HepG2 (cell line): ENCODE measurements around the gene LGALS8. TPM values are rescaled to one million over a fixed set of nuclear protein-coding genes. Genes with fewer than 3 reads are reported as not detected.

Experiments
- ATAC-seq: fragments of 200-7000 bp; cut with Tn5 transposase; 3 replicates; pipeline ENCODE4 v1.9.1; 2020; ENCODE audit warnings: mild to moderate bottlenecking, moderate library complexity
- Bru-seq: library from RNA; stranded (reverse); fragments of 400-500 nt; gene quantifications from one replicate; lab custom pipeline; 2021; lab: Mats Ljungman, UMichigan
- BruChase-seq, 2 experiments: library from RNA; stranded (reverse); fragments of 400-500 nt; gene quantifications; one replicate each; lab custom pipeline; 2021; lab: Mats Ljungman, UMichigan
- BruUV-seq: library from RNA; stranded (reverse); fragments of 400-500 nt; replicated peaks from 2 replicates; lab custom pipeline; 2021; lab: Mats Ljungman, UMichigan
- CTCF ChIA-PET: fragments of 300-600 bp; formaldehyde crosslinking; extraction: SDS; loops from one replicate; lab custom pipeline; 2021; ENCODE audit warnings: low total read pairs, inconsistent platforms, low intra/inter-chr PET ratio; lab: Yijun Ruan, JAX
- POLR2A ChIA-PET: fragments of 350-600 bp; sonication (Branson Sonifier 250); formaldehyde crosslinking; loops from one replicate; lab custom pipeline; 2020; ENCODE audit warnings: antibody characterized with exemption, inconsistent platforms; lab: Yijun Ruan, JAX
- DNase-seq: peaks from one replicate; pipeline ENCODE4 v3.0.0-alpha.2; 2015; ENCODE audit warnings: low spot score
- FAIRE-seq: peaks from 3 replicates; lab custom pipeline; 2011; peaks lifted over from hg19 to GRCh38; lab: Jason Lieb, UNC
- H2AFZ ChIP-seq: one replicate; pipeline ENCODE4 v1.6.1; 2011; ENCODE audit warnings: low read length, inconsistent platforms
- H3K27ac ChIP-seq: fragments of 300-600 bp; 3 replicates; pipeline ENCODE4 v1.8.0; 2011; ENCODE audit warnings: mixed run types, mild to moderate bottlenecking, mixed read lengths, low read length, inconsistent platforms; ENCODE audit not compliant: insufficient read depth; ENCODE audit errors: extremely low read length
- H3K27me3 ChIP-seq, 2 experiments: fragments of 200-600 bp in 1 of 2; 2 replicates in 1 of 2; 3 replicates in 1 of 2; pipeline versions ENCODE4 v1.6.0 to v1.8.0; 2011; ENCODE audit warnings: low read length in 2 of 2, mild to moderate bottlenecking in 2 of 2, moderate library complexity in 2 of 2, inconsistent platforms in 1 of 2; ENCODE audit not compliant: insufficient read depth in 2 of 2, control insufficient read depth in 1 of 2
- H3K36me3 ChIP-seq, 2 experiments: fragments of 200-600 bp in 1 of 2; replicated peaks in 1 of 2; 2 replicates in 1 of 2; 3 replicates in 1 of 2; pipeline versions ENCODE4 v1.5.1 to v1.8.0; 2011; ENCODE audit warnings: low read length in 2 of 2, inconsistent platforms in 1 of 2; ENCODE audit not compliant: insufficient read depth in 2 of 2, control insufficient read depth in 1 of 2
- H3K4me1 ChIP-seq: 2 replicates; pipeline ENCODE4 v1.5.1; 2012; ENCODE audit warnings: low read length, inconsistent platforms; ENCODE audit not compliant: insufficient read depth
- H3K4me2 ChIP-seq: 2 replicates; pipeline ENCODE4 v1.6.0; 2011; ENCODE audit warnings: low read depth, low read length, inconsistent platforms
- H3K4me3 ChIP-seq, 3 experiments: fragments of 200-600 bp in 1 of 3; sonication (generic), shearing (Covaris generic) in 1 of 3; replicated peaks in 1 of 3; 2 replicates each; pipeline ENCODE4 v1.5.1; 2011 to 2016; ENCODE audit warnings: low read length in 3 of 3, inconsistent platforms in 2 of 3, low read depth in 2 of 3, mild to moderate bottlenecking in 2 of 3, control low read depth in 1 of 3, mixed read lengths in 1 of 3; ENCODE audit not compliant: insufficient read depth in 1 of 3
- H3K79me2 ChIP-seq: one replicate; pipeline ENCODE4 v1.6.1; 2011; ENCODE audit warnings: low read length, inconsistent platforms; ENCODE audit not compliant: insufficient read depth
- H3K9ac ChIP-seq: 2 replicates; pipeline ENCODE4 v1.6.0; 2011; ENCODE audit warnings: mild to moderate bottlenecking, low read depth, low read length, inconsistent platforms; ENCODE audit not compliant: insufficient read depth
- H3K9me3 ChIP-seq: 2 replicates; pipeline ENCODE4 v1.5.1; 2012; ENCODE audit warnings: mild to moderate bottlenecking, low read length
- H4K20me1 ChIP-seq: 2 replicates; pipeline ENCODE4 v1.6.0; 2011; ENCODE audit warnings: inconsistent platforms, mild to moderate bottlenecking, low read length, moderate library complexity; ENCODE audit not compliant: insufficient read depth
- FLYWCH1 ChIP-seq: sonication (generic); formaldehyde crosslinking; IDR thresholded peaks from 2 replicates; pipeline ENCODE4 v1.8.1; 2023; ENCODE audit warnings: mild to moderate bottlenecking, missing genetic modification reagents
- HCFC1 ChIP-seq: fragments of 150-350 bp; IDR thresholded peaks from 2 replicates; pipeline ENCODE4 v1.6.1; 2014; ENCODE audit warnings: low read depth, low read length
- HIVEP1 ChIP-seq: sonication (generic); formaldehyde crosslinking; IDR thresholded peaks from 2 replicates; pipeline ENCODE4 v1.4.0; 2020; ENCODE audit warnings: mild to moderate bottlenecking, missing genetic modification reagents
- HOXA3 ChIP-seq: sonication (generic); formaldehyde crosslinking; IDR thresholded peaks from 2 replicates; pipeline ENCODE4 v1.5.0; 2020; ENCODE audit warnings: missing genetic modification reagents
- MLLT10 ChIP-seq: sonication (generic); formaldehyde crosslinking; IDR thresholded peaks from 2 replicates; pipeline ENCODE4 v1.4.0; 2020; ENCODE audit warnings: missing genetic modification reagents
- POLR2AphosphoS5 ChIP-seq: IDR thresholded peaks from 2 replicates; pipeline ENCODE4 v1.6.1; 2012; ENCODE audit warnings: low read depth, low read length
- RELA ChIP-seq: sonication (generic); formaldehyde crosslinking; IDR thresholded peaks from 2 replicates; pipeline ENCODE4 v1.4.0; 2020; ENCODE audit warnings: missing genetic modification reagents
- YEATS4 ChIP-seq: sonication (generic); formaldehyde crosslinking; IDR thresholded peaks from 2 replicates; pipeline ENCODE4 v1.4.0; 2020; ENCODE audit warnings: missing genetic modification reagents, borderline replicate concordance
- ZNF30 ChIP-seq: sonication (generic); formaldehyde crosslinking; IDR thresholded peaks from 2 replicates; pipeline ENCODE4 v1.5.0; 2020; ENCODE audit warnings: mild to moderate bottlenecking, missing genetic modification reagents
- ZNF460 ChIP-seq: sonication (generic); formaldehyde crosslinking; IDR thresholded peaks from 2 replicates; pipeline ENCODE4 v1.5.1; 2020; ENCODE audit warnings: missing genetic modification reagents, mild to moderate bottlenecking, borderline replicate concordance
- ZNF547 ChIP-seq: sonication (generic); formaldehyde crosslinking; IDR thresholded peaks from 2 replicates; pipeline ENCODE4 v1.5.1; 2020; ENCODE audit warnings: mild to moderate bottlenecking, missing genetic modification reagents
- ZNF564 ChIP-seq: sonication (generic); formaldehyde crosslinking; IDR thresholded peaks from 2 replicates; pipeline ENCODE4 v1.8.1; 2023; ENCODE audit warnings: mild to moderate bottlenecking, missing genetic modification reagents
- ZNF772 ChIP-seq: sonication (generic); formaldehyde crosslinking; IDR thresholded peaks from 2 replicates; pipeline ENCODE4 v1.5.0; 2020; ENCODE audit warnings: mild to moderate bottlenecking, missing genetic modification reagents
- WGBS: methylation state at CpG from one replicate; pipeline ENCODE4 v1.1.6; 2017; ENCODE audit warnings: low lambda C conversion rate; 5-methylcytosine and 5-hydroxymethylcytosine counted together
- in situ Hi-C: cut with HindIII; loops from 2 replicates; pipeline ENCODE4 v1.10.0; 2017; ENCODE audit warnings: low pct_unique_long_range_greater_than_20kb; ENCODE audit not compliant: extremely low pct_ligation_motif_present
- intact Hi-C: fragments of 100-400 bp; cut with micrococcal nuclease; formaldehyde crosslinking; loops from one replicate; pipeline ENCODE4 v1.10.0; 2022; ENCODE audit not compliant: unreplicated experiment
- long read RNA-seq, 2 experiments: library from RNA in 1 of 2; library from polyadenylated mRNA in 1 of 2; stranded (forward) in 1 of 2; unstranded in 1 of 2; transcript quantifications; one replicate each; pipeline ENCODE4 v2.0.0, GENCODE V29; 2019 to 2022
- polyA minus RNA-seq, 3 experiments: library from RNA; depleted of rRNA, polyadenylated mRNA; stranded (reverse); fragments of >200 nt; gene quantifications; 2 replicates each; pipeline ENCODE4 v1.2.3, GENCODE V29; 2011; ENCODE audit warnings: low replicate concordance in 1 of 3
- polyA plus RNA-seq, 8 experiments: library from polyadenylated mRNA; depleted of rRNA in 3 of 8; stranded (reverse) in 7 of 8; unstranded in 1 of 8; fragments of >200 nt; fragmentation: Illumina TruSeq in 4 of 8; extraction: Trizol in 4 of 8; gene quantifications; 2 replicates each; pipeline versions ENCODE4 v1.2.1 to v1.2.3, GENCODE V29; 2011 to 2016; ENCODE audit warnings: low read depth in 4 of 8, missing spikeins in 1 of 8, mixed read lengths in 1 of 8; ENCODE audit not compliant: insufficient read depth in 1 of 8
- total RNA-seq, 5 experiments: library from RNA; depleted of rRNA; stranded (reverse); fragments of >200 nt; fragmentation: Illumina TruSeq; extraction: Trizol; gene quantifications; 2 replicates each; pipeline ENCODE4 v1.2.3, GENCODE V29; 2016; ENCODE audit warnings: low read depth in 1 of 5
- TF ChIP-seq, protein P1 (sequence below): sonication (generic); formaldehyde crosslinking; IDR thresholded peaks from 2 replicates; pipeline ENCODE4 v1.8.1; 2023; ENCODE audit warnings: missing genetic modification reagents, inconsistent platforms, borderline replicate concordance
- TF ChIP-seq, protein P2 (sequence below): IDR thresholded peaks from 2 replicates; pipeline ENCODE4 v1.6.1; 2016
- TF ChIP-seq, protein P3 (sequence below): sonication (generic); formaldehyde crosslinking; IDR thresholded peaks from 2 replicates; pipeline ENCODE4 v1.8.1; 2023; ENCODE audit warnings: mild to moderate bottlenecking, moderate library complexity, missing genetic modification reagents

Gene LGALS8
- total RNA-seq (2016; rRNA removed; fragmentation: Illumina TruSeq; extraction: Trizol): 29.3 and 42.1 TPM in 2 replicates
- 8.7 and 9.3 TPM in 2 replicates for total RNA-seq (2016; cell fraction: cytosol; rRNA removed; fragmentation: Illumina TruSeq; extraction: Trizol; ENCODE audit: low read depth)
- 33.2 and 42.9 TPM in 2 replicates for total RNA-seq (2016; cell fraction: insoluble cytoplasmic fraction; rRNA removed; fragmentation: Illumina TruSeq; extraction: Trizol)
- 9.5 and 12.0 TPM in 2 replicates for total RNA-seq (2016; cell fraction: membrane; rRNA removed; fragmentation: Illumina TruSeq; extraction: Trizol)
- total RNA-seq (2016; cell fraction: nucleus; rRNA removed; fragmentation: Illumina TruSeq; extraction: Trizol): 34.9 and 35.8 TPM in 2 replicates
- 139 and 185 TPM in 2 replicates for polyA plus RNA-seq (2011; rRNA removed)
- polyA plus RNA-seq (2011; cell fraction: cytosol; rRNA removed): 73.1 and 90.2 TPM in 2 replicates
- 364 and 373 TPM in 2 replicates for polyA plus RNA-seq (2011; cell fraction: nucleus; rRNA removed)
- 85.0 and 141 TPM in 2 replicates for polyA plus RNA-seq (2012)
- 3.5 and 4.0 TPM in 2 replicates for polyA plus RNA-seq (2016; cell fraction: cytosol; fragmentation: Illumina TruSeq; extraction: Trizol; ENCODE audit: low read depth)
- polyA plus RNA-seq (2016; cell fraction: insoluble cytoplasmic fraction; fragmentation: Illumina TruSeq; extraction: Trizol; ENCODE audit: low read depth): 37.9 and 40.2 TPM in 2 replicates
- polyA plus RNA-seq (2016; cell fraction: membrane; fragmentation: Illumina TruSeq; extraction: Trizol; ENCODE audit: low read depth): 5.3 and 7.0 TPM in 2 replicates
- polyA plus RNA-seq (2016; cell fraction: nucleus; fragmentation: Illumina TruSeq; extraction: Trizol; ENCODE audit: insufficient read depth, low read depth): 40.4 and 41.7 TPM in 2 replicates
- polyA minus RNA-seq (2011; rRNA and poly(A)+ RNA removed; ENCODE audit: low replicate concordance): 0.05 and 121 TPM in 2 replicates
- 79.2 and 81.2 TPM in 2 replicates for polyA minus RNA-seq (2011; cell fraction: cytosol; rRNA and poly(A)+ RNA removed)
- polyA minus RNA-seq (2011; cell fraction: nucleus; rRNA and poly(A)+ RNA removed): 325 and 368 TPM in 2 replicates
- percentile 79 among the genes with signal in this experiment for Bru-seq, nascent RNA
- percentile 86 among the genes with signal in this experiment for BruChase-seq, experiment 1, labeled RNA remaining after a 6-hour chase
- BruChase-seq, experiment 2, labeled RNA remaining after a 2-hour chase: percentile 82 among the genes with signal in this experiment
- long read RNA-seq, experiment 1, full-length matches to known transcripts: 18 of 34 reads
- long read RNA-seq, experiment 1, partial matches to known transcripts: 9 of 34 reads
- long read RNA-seq, experiment 1, other reads (novel, unspliced or antisense): 7 of 34 reads
- long read RNA-seq, experiment 2, full-length matches to known transcripts: 12 of 53 reads
- long read RNA-seq, experiment 2, partial matches to known transcripts: 17 of 53 reads
- long read RNA-seq, experiment 2, other reads (novel, unspliced or antisense): 24 of 53 reads

DNA sequence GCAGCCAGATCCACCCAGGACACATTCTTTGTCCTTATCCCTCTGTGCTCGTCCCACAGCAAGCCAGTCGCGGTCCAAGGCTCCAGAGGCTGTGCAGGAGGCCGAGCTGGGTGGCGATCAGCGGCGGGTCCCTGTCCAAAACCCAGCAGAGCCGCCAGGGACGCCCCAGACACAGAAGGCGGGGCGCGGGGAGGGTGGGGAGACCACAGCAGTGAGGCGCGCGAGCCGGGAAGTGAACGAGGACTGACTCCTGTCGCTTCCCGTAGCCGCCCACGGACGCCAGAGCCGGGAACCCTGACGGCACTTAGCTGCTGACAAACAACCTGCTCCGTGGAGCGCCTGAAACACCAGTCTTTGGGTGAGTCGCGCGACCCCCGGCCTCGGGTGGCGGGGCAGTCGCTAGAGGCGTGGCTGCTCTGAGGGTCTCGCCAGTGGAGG lies at the start of gene LGALS8:
Gene LGALS8, plus strand, starts transcription at position 279 of the 438 bp plus-strand sequence. CDS start 2,089 bp downstream, outside the sequence.
- WGBS: 0% methylated on average over 8 of the region's 35 CpGs
- Histone ChIP-seq H3K9ac (peak within 1 kb of the TSS; percentile 82), H3K9me3 (no peaks in the 10 kb centered on the region), H3K79me2 (peaks cover 40% of the 10 kb centered on the region), H3K27me3 (no peaks in the 10 kb centered on the region; a peak in 1 of 5 replicates), H3K4me1 (peaks cover 70% of the 10 kb centered on the region), H3K4me2 (peak within 1 kb of the TSS; percentile 88), H3K27ac (peak within 1 kb of the TSS; percentile 93), H2AFZ (peak within 1 kb of the TSS; percentile 47), H3K36me3 (peaks cover 4 to 20% of the 10 kb centered on the region in 2 experiments; a peak in 4 of 5 replicates), H4K20me1 (no peaks in the 10 kb centered on the region), H3K4me3 (peak within 1 kb of the TSS; percentile 74 to 95 (median 80))
- DNase-seq (peak; percentile 43), ATAC-seq (peak; percentile 74), FAIRE-seq (no peak)
- CTCF ChIA-PET: no interaction called here
- in situ Hi-C loops (no loop called here), intact Hi-C loops (loop anchor here (2.0 to 5.0 kb wide), 2 partner anchors 33 to 126 kb away; no protein-coding TSS in a partner anchor)
- POLR2A ChIA-PET: interaction anchor here (0.6 to 2.4 kb wide), 7 partner anchors 8 to 1196 kb away, joined by 3 to 26 read pairs (median 7); partner anchors contain the start of gene ARID4B
- BruUV-seq: no TSS peak
- TF ChIP-seq MLLT10 (CRISPR knock-in tag) (0 out of 2 replicates have a peak, but pooled peaks have one; percentile 35), ZNF564 (CRISPR knock-in tag) (0 out of 2 replicates have a peak, but pooled peaks have one; percentile 40), FLYWCH1 (CRISPR knock-in tag) (0 out of 2 replicates have a peak, but pooled peaks have one; percentile 10), ZNF30 (CRISPR knock-in tag) (0 out of 2 replicates have a peak, but pooled peaks have one; percentile 44), YEATS4 (peak; percentile 21), HIVEP1 (peak; percentile 75), ZNF460 (peak; percentile 12; the same call in 1 of the 2 replicates), ZNF547 (CRISPR knock-in tag) (no peak), HOXA3 (CRISPR knock-in tag) (peak; percentile 59; the same call in 1 of the 2 replicates), POLR2AphosphoS5 (0 out of 2 replicates have a peak, but pooled peaks have one; percentile 12), ZNF772 (CRISPR knock-in tag) (no peak), RELA (CRISPR knock-in tag) (0 out of 2 replicates have a peak, but pooled peaks have one; percentile 18), HCFC1 (0 out of 2 replicates have a peak, but pooled peaks have one; percentile 9)
- TF ChIP-seq, protein P1, sequence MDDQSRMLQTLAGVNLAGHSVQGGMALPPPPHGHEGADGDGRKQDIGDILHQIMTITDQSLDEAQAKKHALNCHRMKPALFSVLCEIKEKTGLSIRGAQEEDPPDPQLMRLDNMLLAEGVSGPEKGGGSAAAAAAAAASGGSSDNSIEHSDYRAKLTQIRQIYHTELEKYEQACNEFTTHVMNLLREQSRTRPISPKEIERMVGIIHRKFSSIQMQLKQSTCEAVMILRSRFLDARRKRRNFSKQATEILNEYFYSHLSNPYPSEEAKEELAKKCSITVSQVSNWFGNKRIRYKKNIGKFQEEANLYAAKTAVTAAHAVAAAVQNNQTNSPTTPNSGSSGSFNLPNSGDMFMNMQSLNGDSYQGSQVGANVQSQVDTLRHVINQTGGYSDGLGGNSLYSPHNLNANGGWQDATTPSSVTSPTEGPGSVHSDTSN (CRISPR knock-in tag): peak; percentile 51; the same call in 1 of the 2 replicates
- TF ChIP-seq, protein P2, sequence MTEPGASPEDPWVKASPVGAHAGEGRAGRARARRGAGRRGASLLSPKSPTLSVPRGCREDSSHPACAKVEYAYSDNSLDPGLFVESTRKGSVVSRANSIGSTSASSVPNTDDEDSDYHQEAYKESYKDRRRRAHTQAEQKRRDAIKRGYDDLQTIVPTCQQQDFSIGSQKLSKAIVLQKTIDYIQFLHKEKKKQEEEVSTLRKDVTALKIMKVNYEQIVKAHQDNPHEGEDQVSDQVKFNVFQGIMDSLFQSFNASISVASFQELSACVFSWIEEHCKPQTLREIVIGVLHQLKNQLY (CRISPR knock-in tag): no peak
- TF ChIP-seq, protein P3, sequence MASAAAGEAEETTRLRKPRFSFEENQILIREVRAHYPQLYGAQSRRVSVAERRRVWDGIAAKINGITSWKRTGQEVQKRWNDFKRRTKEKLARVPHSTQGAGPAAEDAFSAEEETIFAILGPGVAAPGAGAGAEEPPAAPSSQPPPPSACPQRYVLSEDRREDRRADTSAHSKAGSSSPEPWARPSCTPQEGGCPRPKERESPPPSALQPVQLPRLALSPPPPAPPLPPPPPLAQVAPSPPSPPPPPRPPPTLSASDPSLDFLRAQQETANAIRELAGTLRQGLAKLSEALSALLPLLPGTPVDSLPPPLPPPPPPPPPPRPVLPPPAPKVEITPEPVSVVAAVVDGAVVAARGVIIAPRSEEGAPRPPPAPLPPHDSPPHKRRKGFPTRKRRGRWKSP (CRISPR knock-in tag): 0 out of 2 replicates have a peak, but pooled peaks have one; percentile 35
